GM13976 (cell line): ENCODE results near the gene CD14.

Experiments
- DNase-seq: peaks from one replicate; pipeline ENCODE4 v3.0.0; 2012; ENCODE audit warnings: low spot score
- in situ Hi-C: fragments of 300-500 bp; cut with MboI; formaldehyde crosslinking; loops from one replicate; pipeline ENCODE4 v1.12.0; 2022; ENCODE audit warnings: low sequenced_read_pairs, mixed read lengths, inconsistent platforms; ENCODE audit not compliant: unreplicated experiment
- TF ChIP-seq, protein P1 (sequence below): IDR thresholded peaks from 2 replicates; pipeline ENCODE4 v1.5.1; 2012; ENCODE audit warnings: borderline replicate concordance, mild to moderate bottlenecking; ENCODE audit not compliant: insufficient read depth; ENCODE audit errors: extremely low read depth, missing control alignments, control extremely low read depth

Gene CD14

DNA sequence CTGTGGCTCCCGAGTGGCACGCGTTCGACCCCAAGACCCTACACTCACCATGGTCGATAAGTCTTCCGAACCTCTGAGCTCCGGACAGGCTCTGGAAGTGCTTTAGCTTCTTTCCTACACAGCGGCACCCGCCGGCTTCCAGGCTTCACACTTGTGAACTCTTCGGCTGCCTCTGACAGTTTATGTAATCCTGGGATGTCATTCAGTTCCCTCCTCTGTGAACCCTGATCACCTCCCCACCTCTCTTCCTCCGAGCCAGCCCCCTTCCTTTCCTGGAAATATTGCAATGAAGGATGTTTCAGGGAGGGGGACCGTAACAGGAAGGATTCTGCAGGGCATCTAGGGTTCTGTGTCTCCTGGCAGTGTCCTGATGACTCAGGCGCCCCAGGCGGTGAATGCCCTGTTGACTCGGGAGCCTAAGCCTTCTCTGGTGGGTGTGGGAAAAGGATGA lies at the start of gene CD14:
Gene CD14, minus strand, starts transcription at position 155 of the 451 bp plus-strand sequence. Its CDS starts 104 bp downstream, at position 51.
- TF ChIP-seq, protein P1, sequence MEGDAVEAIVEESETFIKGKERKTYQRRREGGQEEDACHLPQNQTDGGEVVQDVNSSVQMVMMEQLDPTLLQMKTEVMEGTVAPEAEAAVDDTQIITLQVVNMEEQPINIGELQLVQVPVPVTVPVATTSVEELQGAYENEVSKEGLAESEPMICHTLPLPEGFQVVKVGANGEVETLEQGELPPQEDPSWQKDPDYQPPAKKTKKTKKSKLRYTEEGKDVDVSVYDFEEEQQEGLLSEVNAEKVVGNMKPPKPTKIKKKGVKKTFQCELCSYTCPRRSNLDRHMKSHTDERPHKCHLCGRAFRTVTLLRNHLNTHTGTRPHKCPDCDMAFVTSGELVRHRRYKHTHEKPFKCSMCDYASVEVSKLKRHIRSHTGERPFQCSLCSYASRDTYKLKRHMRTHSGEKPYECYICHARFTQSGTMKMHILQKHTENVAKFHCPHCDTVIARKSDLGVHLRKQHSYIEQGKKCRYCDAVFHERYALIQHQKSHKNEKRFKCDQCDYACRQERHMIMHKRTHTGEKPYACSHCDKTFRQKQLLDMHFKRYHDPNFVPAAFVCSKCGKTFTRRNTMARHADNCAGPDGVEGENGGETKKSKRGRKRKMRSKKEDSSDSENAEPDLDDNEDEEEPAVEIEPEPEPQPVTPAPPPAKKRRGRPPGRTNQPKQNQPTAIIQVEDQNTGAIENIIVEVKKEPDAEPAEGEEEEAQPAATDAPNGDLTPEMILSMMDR, result no peak
- no peak for DNase-seq
- in situ Hi-C loops, result loop anchor here (5.0 kb wide), 1 partner anchor 266 kb away; no protein-coding TSS in a partner anchor

- TF ChIP-seq, protein P1, result no peak
- in situ Hi-C loops, result no loop called here
- no peak for DNase-seq
These were observed 46.0 kb upstream of the CD14 start for GRCh38 chr5:140678993-140679392.

- DNase-seq, result no peak
- TF ChIP-seq, protein P1, result no peak
- in situ Hi-C loops, result no loop called here
These were observed 45.0 kb upstream of the CD14 start for GRCh38 chr5:140677947-140678346.

DNA sequence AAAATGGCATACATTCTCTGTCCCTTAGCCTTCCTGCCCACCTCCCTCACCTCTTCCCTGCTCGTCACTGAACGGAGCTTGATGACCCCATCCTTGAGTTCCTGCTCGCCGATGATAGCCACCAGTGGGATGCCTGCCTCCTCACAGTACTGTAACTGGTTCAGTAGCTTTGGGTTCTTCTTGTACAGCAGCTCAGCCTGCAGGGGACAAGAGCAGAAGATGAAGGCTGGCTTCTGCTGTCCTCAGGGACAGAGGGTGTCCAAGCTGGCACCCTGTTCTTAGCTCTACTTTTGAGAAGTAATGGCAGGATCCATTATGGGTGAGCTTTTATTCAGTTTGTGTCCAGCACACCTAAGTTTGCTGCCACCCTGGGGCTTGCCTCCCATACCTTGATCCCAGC lies 41.7 kb upstream of the CD14 start:
- no peak for DNase-seq
- TF ChIP-seq, protein P1, result no peak
- in situ Hi-C loops, result no loop called here

- TF ChIP-seq, protein P1, result no peak
These were observed 41.2 kb upstream of the CD14 start for GRCh38 chr5:140674211-140674610.

GRCh38 chr5:140673187-140673976 lies 40.4 kb upstream of the CD14 start, which contains the start of gene DND1:
TSS of gene DND1 (minus strand) at chr5:140673576. CDS start at chr5:140673542, 34 bp downstream.
- DNase-seq, result no peak
- TF ChIP-seq, protein P1, result no peak
- in situ Hi-C loops, result no loop called here

More at GRCh38 chr5:140674211-140674610, 41.2 kb upstream of the CD14 start:
- in situ Hi-C loops, result no loop called here
- no peak for DNase-seq
